B cell (primary cell): ENCODE measurements around the gene FAM184B.

Source experiments
- CTCF ChIP-seq: fragments of 200-600 bp; IDR thresholded peaks from one replicate; pipeline ENCODE4 v1.8.0; 2022; ENCODE audit warnings: antibody characterized with exemption, mild to moderate bottlenecking
- EZH2 ChIP-seq: IDR thresholded peaks from 2 replicates; pipeline ENCODE4 v1.6.1; 2012; ENCODE audit warnings: borderline replicate concordance, low read depth, mild to moderate bottlenecking, moderate library complexity, low read length; ENCODE audit not compliant: insufficient read depth, poor library complexity, severe bottlenecking

GRCh38 chr4:17740702-17741101, 40.7 kb downstream of the FAM184B start:
- TF ChIP-seq CTCF (no peak), EZH2 (no peak)
